Keratinocyte (primary cell): ENCODE results near the gene TIMM29. TPM values are rescaled to one million over a fixed set of nuclear protein-coding genes. Genes with fewer than 3 reads are reported as not detected.

Source experiments
- DNase-seq: peaks from one replicate; pipeline ENCODE4 v3.0.0-alpha.2; 2011; ENCODE audit warnings: low read depth, missing footprints, low spot score
- FAIRE-seq: peaks from 2 replicates; lab custom pipeline; 2011; peaks lifted over from hg19 to GRCh38; lab: Jason Lieb, UNC
- H2AFZ ChIP-seq: 2 replicates; pipeline ENCODE4 v1.6.0; 2012; ENCODE audit warnings: low read length, control low read depth, inconsistent platforms; ENCODE audit not compliant: control insufficient read depth
- H3K27ac ChIP-seq: 2 replicates; pipeline ENCODE4 v1.5.1; 2011; ENCODE audit warnings: low read length; ENCODE audit not compliant: control insufficient read depth, insufficient read depth
- H3K27me3 ChIP-seq: 3 replicates; pipeline ENCODE4 v1.6.0; 2011; ENCODE audit warnings: low read length; ENCODE audit not compliant: control insufficient read depth, insufficient read depth; ENCODE audit errors: extremely low read depth
- H3K36me3 ChIP-seq, 2 experiments: 2 replicates in 1 of 2; 3 replicates in 1 of 2; pipeline ENCODE4 v1.5.1; 2011; ENCODE audit warnings: low read length in 2 of 2, mild to moderate bottlenecking in 1 of 2; ENCODE audit not compliant: control insufficient read depth in 2 of 2, insufficient read depth in 2 of 2; ENCODE audit errors: extremely low read depth in 1 of 2
- H3K4me1 ChIP-seq: 3 replicates; pipeline ENCODE4 v1.5.1; 2011; ENCODE audit warnings: low read length; ENCODE audit not compliant: control insufficient read depth, insufficient read depth; ENCODE audit errors: extremely low read depth
- H3K4me2 ChIP-seq: 3 replicates; pipeline ENCODE4 v1.6.0; 2011; ENCODE audit warnings: low read depth, low read length; ENCODE audit not compliant: control insufficient read depth, insufficient read depth; ENCODE audit errors: extremely low read depth
- H3K4me3 ChIP-seq, 3 experiments: fragments of 200-600 bp in 1 of 3; sonication (generic) in 1 of 3; 2 replicates in 2 of 3; 3 replicates in 1 of 3; pipeline ENCODE4 v1.5.1; 2011 to 2016; ENCODE audit warnings: low read length in 3 of 3, mild to moderate bottlenecking in 3 of 3, control low read depth in 2 of 3, inconsistent platforms in 1 of 3, low read depth in 1 of 3, mixed read lengths in 1 of 3, mixed run types in 1 of 3, moderate library complexity in 1 of 3; ENCODE audit not compliant: control insufficient read depth in 2 of 3, insufficient read depth in 2 of 3; ENCODE audit errors: extremely low read depth in 1 of 3
- H3K79me2 ChIP-seq: 2 replicates; pipeline ENCODE4 v1.6.0; 2012; ENCODE audit warnings: low read length; ENCODE audit not compliant: control insufficient read depth, insufficient read depth
- H3K9ac ChIP-seq: 3 replicates; pipeline ENCODE4 v1.6.0; 2011; ENCODE audit warnings: low read length; ENCODE audit not compliant: control insufficient read depth, insufficient read depth; ENCODE audit errors: extremely low read depth
- H3K9me1 ChIP-seq: 3 replicates; pipeline ENCODE4 v1.6.0; 2011; ENCODE audit warnings: low read length; ENCODE audit not compliant: control insufficient read depth, insufficient read depth; ENCODE audit errors: extremely low read depth
- H3K9me3 ChIP-seq: 2 replicates; pipeline ENCODE4 v1.5.1; 2012; ENCODE audit warnings: low read depth, low read length; ENCODE audit not compliant: control insufficient read depth
- H4K20me1 ChIP-seq: 3 replicates; pipeline ENCODE4 v1.6.0; 2011; ENCODE audit warnings: low read length; ENCODE audit not compliant: control insufficient read depth, insufficient read depth; ENCODE audit errors: extremely low read depth
- EZH2 ChIP-seq: IDR thresholded peaks from one replicate; pipeline ENCODE4 v1.6.1; 2012; ENCODE audit warnings: inconsistent platforms, mild to moderate bottlenecking, low read length, moderate library complexity
- dilution Hi-C: fragments of 300-500 bp; cut with MboI; formaldehyde crosslinking; loops from one replicate; pipeline ENCODE4 v1.7.0; 2020; ENCODE audit warnings: low sequenced_read_pairs; ENCODE audit not compliant: extremely low pct_ligation_motif_present
- polyA plus RNA-seq, 5 experiments: library from polyadenylated mRNA; depleted of rRNA in 3 of 5; stranded (reverse) in 3 of 5; stranded (forward) in 1 of 5; unstranded in 1 of 5; fragments of >200 nt; gene quantifications; 1 replicate in 1 of 5; 2 replicates in 3 of 5; 3 replicates in 1 of 5; pipeline versions ENCODE4 v1.2.1 to v1.2.3, GENCODE V29; 2011 to 2012; ENCODE audit warnings: missing spikeins in 2 of 5, low read depth in 1 of 5, low replicate concordance in 1 of 5
- TF ChIP-seq, protein P1 (sequence below), 3 experiments: IDR thresholded peaks in 1 of 3; conservative IDR thresholded peaks in 1 of 3; optimal IDR thresholded peaks in 1 of 3; 2 replicates in 2 of 3; 3 replicates in 1 of 3; pipeline versions ENCODE3 to v1.5.1; 2011; ENCODE audit warnings: low read length in 3 of 3, mild to moderate bottlenecking in 3 of 3, moderate library complexity in 2 of 3, control low read depth in 1 of 3, inconsistent platforms in 1 of 3; ENCODE audit not compliant: insufficient read depth in 2 of 3; ENCODE audit errors: extremely low read depth in 1 of 3

TIMM29 gene
- polyA plus RNA-seq, 1 donor (not counting 4 experiments of a cell fraction or from before 2014, with no cell fraction given), result 8.4 TPM

DNA sequence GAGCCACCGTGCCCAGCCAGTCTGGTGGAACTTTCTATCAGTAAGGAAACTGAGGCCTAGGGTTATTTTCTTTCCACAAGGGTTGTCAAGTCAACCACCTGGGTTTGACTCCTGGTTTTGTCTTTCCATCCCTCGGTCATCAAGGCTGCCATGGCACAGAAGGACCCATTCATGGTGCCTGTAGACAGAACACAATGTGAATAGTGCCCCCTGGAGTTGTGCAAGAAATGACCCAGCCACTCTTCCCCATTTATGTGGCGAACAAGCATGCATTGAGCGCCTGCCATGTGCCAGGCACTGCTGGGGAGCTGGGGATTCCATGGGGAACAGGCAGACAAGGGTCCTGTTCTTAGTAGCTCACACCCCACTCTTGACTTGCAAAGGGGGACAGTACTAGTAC is 36.3 kb downstream of the TIMM29 start:
- Histone ChIP-seq H3K4me1 (peaks cover 17% of the 10 kb centered on the region), H3K27ac (no peak overlapping the region), H2AFZ (no peak overlapping the region), H3K9me1 (peaks cover 8% of the 10 kb centered on the region), H3K36me3 (peaks cover 0 to 6% of the 10 kb centered on the region in 2 experiments), H3K4me3 (no peak overlapping the region), H3K79me2 (peaks cover 80% of the 10 kb centered on the region), H4K20me1 (peaks cover 27% of the 10 kb centered on the region), H3K9me3 (no peaks in the 10 kb centered on the region), H3K27me3 (no peaks in the 10 kb centered on the region), H3K4me2 (no peak overlapping the region), H3K9ac (no peak overlapping the region)
- no peak for TF ChIP-seq EZH2
- TF ChIP-seq, protein P1, sequence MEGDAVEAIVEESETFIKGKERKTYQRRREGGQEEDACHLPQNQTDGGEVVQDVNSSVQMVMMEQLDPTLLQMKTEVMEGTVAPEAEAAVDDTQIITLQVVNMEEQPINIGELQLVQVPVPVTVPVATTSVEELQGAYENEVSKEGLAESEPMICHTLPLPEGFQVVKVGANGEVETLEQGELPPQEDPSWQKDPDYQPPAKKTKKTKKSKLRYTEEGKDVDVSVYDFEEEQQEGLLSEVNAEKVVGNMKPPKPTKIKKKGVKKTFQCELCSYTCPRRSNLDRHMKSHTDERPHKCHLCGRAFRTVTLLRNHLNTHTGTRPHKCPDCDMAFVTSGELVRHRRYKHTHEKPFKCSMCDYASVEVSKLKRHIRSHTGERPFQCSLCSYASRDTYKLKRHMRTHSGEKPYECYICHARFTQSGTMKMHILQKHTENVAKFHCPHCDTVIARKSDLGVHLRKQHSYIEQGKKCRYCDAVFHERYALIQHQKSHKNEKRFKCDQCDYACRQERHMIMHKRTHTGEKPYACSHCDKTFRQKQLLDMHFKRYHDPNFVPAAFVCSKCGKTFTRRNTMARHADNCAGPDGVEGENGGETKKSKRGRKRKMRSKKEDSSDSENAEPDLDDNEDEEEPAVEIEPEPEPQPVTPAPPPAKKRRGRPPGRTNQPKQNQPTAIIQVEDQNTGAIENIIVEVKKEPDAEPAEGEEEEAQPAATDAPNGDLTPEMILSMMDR (optimal IDR thresholded peaks at IDR 0.05 in 1 of 3, IDR thresholded peaks at IDR 0.05 in 1 of 3, conservative IDR thresholded peaks at IDR 0.05 in 1 of 3; ENCODE audit: extremely low read depth in 1 of 3, insufficient read depth in 2 of 3, low read length in 3 of 3), result peak in 2 of 3 experiments; percentile 19
- no peak for FAIRE-seq
- no peak for DNase-seq
- dilution Hi-C loops, result no loop called here

DNA sequence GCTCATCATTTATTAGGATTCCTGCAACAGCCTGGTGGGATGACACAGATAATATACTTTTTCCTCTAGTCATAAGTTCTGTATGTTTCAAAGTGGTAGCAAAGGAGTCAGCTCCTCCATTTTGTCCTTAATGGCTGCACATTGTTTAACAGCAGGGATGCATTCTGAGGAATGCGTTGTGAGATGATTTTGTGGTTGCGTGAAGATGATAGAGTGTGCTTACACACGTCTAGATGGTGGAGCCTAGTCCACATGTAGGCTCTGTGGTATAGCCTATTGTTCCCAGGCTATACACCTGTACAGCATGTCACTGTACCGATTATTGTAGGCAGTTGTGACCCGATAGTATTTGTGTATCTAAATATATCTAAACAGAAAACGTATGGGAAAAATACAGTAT is 36.8 kb downstream of the TIMM29 start:
- H3K27ac ChIP-seq, result no peak overlapping the region
- H3K9ac ChIP-seq, result no peak overlapping the region
- no peak for FAIRE-seq
- peaks cover 16% of the 10 kb centered on the region for H3K4me1 ChIP-seq
- H3K4me3 ChIP-seq, result no peak overlapping the region
- no peak for TF ChIP-seq EZH2
- TF ChIP-seq, protein P1 (optimal IDR thresholded peaks at IDR 0.05 in 1 of 3, IDR thresholded peaks at IDR 0.05 in 1 of 3, conservative IDR thresholded peaks at IDR 0.05 in 1 of 3; ENCODE audit: extremely low read depth in 1 of 3, insufficient read depth in 2 of 3, low read length in 3 of 3), result no peak
- peaks cover 8% of the 10 kb centered on the region for H3K9me1 ChIP-seq
- peaks cover 31% of the 10 kb centered on the region for H4K20me1 ChIP-seq
- H2AFZ ChIP-seq, result no peak overlapping the region
- H3K9me3 ChIP-seq, result no peaks in the 10 kb centered on the region
- peaks cover 85% of the 10 kb centered on the region for H3K79me2 ChIP-seq
- no peak overlapping the region for H3K4me2 ChIP-seq
- DNase-seq, result no peak
- H3K27me3 ChIP-seq, result no peaks in the 10 kb centered on the region
- peaks cover 0 to 6% of the 10 kb centered on the region in 2 experiments for H3K36me3 ChIP-seq
- dilution Hi-C loops, result no loop called here
